Renal pelvis (tissue), 4 donors: ENCODE data around the gene ZNF699. TPM values are rescaled to one million over a fixed set of nuclear protein-coding genes. Genes with fewer than 3 reads are reported as not detected.

Source experiments
- DNase-seq: peaks from one replicate; pipeline ENCODE4 v3.0.0-alpha.2; 2013
- polyA plus RNA-seq, 3 donors: library from polyadenylated mRNA; unstranded; fragments of 120-200 nt; gene quantifications; one replicate each; pipeline ENCODE4 v1.2.1, GENCODE V29; 2013; ENCODE audit not compliant: insufficient read length in 3 of 3

The ZNF699 gene
- polyA plus RNA-seq, 3 donors, result 5.8 to 8.5 (median 7.3) TPM

- no peak for DNase-seq
These were observed 14.2 kb downstream of the ZNF699 start for GRCh38 chr19:9295411-9295849.

DNA sequence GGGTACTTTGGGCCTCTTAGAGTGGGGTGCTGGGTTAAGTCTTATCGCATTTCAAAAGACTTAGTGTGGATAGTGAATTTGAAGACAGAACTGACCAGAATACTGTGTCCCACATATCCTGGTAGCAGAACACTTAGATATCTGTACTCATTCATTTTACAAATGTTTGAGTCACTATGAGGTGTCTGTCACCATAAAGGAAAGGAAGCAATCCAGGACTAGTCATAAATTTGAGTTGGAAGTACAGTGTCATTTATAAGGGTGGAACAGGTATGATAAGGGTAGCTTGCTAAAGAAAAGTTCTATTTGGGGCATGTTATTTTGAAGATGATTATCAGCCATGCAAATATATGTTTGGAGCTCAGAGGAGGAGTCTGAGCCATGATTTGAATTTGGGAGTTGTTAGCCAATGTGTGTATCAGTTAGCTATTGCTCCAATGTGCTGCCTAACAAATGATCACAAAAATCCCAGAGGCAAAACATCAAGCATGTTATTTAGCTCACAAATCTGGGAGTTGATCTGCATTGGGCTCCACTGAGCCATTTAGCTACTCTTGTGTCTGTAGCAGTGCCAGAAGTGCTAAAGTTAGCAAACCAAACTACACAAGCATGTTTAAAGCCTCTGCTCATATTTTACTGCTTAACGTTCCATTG is 20.3 kb downstream of the ZNF699 start:
- no peak for DNase-seq

DNA sequence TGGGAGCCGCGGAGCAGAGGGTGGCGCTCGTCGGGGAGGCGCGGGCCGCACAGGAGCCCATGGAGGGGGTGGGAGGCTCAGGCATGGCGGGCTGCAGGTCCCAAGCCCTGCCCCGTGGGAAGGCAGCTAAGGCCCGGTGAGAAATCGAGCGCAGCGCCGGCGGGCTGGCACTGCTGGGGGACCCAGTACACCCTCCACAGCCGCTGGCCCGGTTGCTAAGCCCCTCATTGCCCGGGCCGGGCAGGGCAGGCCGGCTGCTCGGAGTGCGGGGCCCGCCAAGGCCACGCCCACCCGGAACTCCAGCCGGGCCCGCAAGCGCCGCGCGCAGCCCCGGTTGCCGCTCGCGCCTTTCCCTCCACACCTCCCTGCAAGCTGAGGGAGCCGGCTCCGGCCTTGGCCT is 26.2 kb downstream of the ZNF699 start:
- DNase-seq, result peak; percentile 10

- no peak for DNase-seq
These were observed 58.4 kb downstream of the ZNF699 start for GRCh38 chr19:9251236-9251635.

DNA sequence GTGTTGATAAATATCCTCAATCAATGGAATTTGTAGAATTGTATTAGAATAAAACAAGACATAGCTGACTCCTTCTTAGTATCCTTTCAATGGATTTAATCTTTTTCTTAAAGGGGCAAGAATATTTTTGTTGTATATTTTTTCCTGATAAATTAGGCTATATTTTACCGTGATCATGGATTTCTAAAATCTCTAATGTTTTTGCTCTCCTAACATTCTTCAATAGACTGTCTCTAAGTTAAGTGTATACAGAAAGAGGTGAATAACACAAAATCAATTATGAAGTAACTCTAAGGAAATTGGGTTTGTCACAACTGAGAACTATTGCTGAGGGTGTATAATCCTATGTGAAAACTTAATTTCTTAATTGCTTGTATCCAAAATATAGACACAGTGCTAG is 59.0 kb downstream of the ZNF699 start, which contains the start of gene OR7E24:
Gene OR7E24 (plus strand): TSS at position 301 of the 400 bp plus-strand sequence. CDS start 114 bp downstream, outside the sequence.
- no peak for DNase-seq

Other genes with a start within 250 kb of the ZNF699 start
- gene OR1M1, start 222.8 kb downstream of the ZNF699 start, polyA plus RNA-seq, result under 1 TPM in 1 of 3 donors, not detected in 2; 0.06 TPM
- under 1 TPM; 0.06 to 0.13 (median 0.07) TPM for gene OR7G2, start 202.4 kb downstream of the ZNF699 start, polyA plus RNA-seq
- gene OR7G1, start 194.1 kb downstream of the ZNF699 start, polyA plus RNA-seq, result not detected
- gene OR7G3, start 182.9 kb downstream of the ZNF699 start, polyA plus RNA-seq, result not detected
- gene ZNF317, start 169.4 kb downstream of the ZNF699 start, polyA plus RNA-seq, result 10 to 100 TPM; 37.8 to 43.4 (median 38.6) TPM
- gene OR7D2, start 130.9 kb downstream of the ZNF699 start, polyA plus RNA-seq, result 1 to 10 TPM in 1 of 3 donors, under 1 TPM in 2; 0.06 to 2.0 (median 0.09) TPM
- gene OR7D4, start 90.2 kb downstream of the ZNF699 start, polyA plus RNA-seq, result under 1 TPM in 2 of 3 donors, not detected in 1; 0.06 to 0.07 TPM
- gene OR7E24, start 58.9 kb downstream of the ZNF699 start, polyA plus RNA-seq, result not detected
- gene ZNF559, start 14.3 kb upstream of the ZNF699 start, polyA plus RNA-seq, result 10 to 100 TPM; 53.4 to 72.9 (median 61.2) TPM
- gene ZNF177, start 53.2 kb upstream of the ZNF699 start, polyA plus RNA-seq, result 10 to 100 TPM in 2 of 3 donors, 1 to 10 TPM in 1; 9.7 to 14.5 (median 13.4) TPM
- gene ZNF266, start 125.7 kb upstream of the ZNF699 start, polyA plus RNA-seq, result 10 to 100 TPM; 38.2 to 68.5 (median 57.5) TPM
- under 1 TPM; 0.38 to 0.98 (median 0.83) TPM for gene ZNF560, start 188.8 kb upstream of the ZNF699 start, polyA plus RNA-seq
- gene ZNF426, start 228.8 kb upstream of the ZNF699 start, polyA plus RNA-seq, result 10 to 100 TPM; 19.2 to 25.6 (median 25.5) TPM